HFF-Myc (cell line): Measurements from ENCODE around the gene PYURF.

Source experiments
- DNase-seq: peaks from one replicate; pipeline ENCODE4 v3.0.0-alpha.2; 2011; ENCODE audit warnings: low read depth; ENCODE audit errors: extremely low read depth
- H3K4me3 ChIP-seq: replicated peaks from 2 replicates; pipeline ENCODE4 v1.5.1; 2011; ENCODE audit warnings: low read depth, mild to moderate bottlenecking, control low read depth, low read length
- TF ChIP-seq, protein P1 (sequence below): IDR thresholded peaks from 2 replicates; pipeline ENCODE4 v1.5.1; 2012; ENCODE audit warnings: mild to moderate bottlenecking, low read depth, low read length, control low read depth; ENCODE audit errors: missing control alignments

PYURF gene

GRCh38 chr4:88526221-88526815 lies 2.7 kb upstream of the PYURF start:
- H3K4me3 ChIP-seq: no peak overlapping the region
- DNase-seq: no peak
- TF ChIP-seq, protein P1, sequence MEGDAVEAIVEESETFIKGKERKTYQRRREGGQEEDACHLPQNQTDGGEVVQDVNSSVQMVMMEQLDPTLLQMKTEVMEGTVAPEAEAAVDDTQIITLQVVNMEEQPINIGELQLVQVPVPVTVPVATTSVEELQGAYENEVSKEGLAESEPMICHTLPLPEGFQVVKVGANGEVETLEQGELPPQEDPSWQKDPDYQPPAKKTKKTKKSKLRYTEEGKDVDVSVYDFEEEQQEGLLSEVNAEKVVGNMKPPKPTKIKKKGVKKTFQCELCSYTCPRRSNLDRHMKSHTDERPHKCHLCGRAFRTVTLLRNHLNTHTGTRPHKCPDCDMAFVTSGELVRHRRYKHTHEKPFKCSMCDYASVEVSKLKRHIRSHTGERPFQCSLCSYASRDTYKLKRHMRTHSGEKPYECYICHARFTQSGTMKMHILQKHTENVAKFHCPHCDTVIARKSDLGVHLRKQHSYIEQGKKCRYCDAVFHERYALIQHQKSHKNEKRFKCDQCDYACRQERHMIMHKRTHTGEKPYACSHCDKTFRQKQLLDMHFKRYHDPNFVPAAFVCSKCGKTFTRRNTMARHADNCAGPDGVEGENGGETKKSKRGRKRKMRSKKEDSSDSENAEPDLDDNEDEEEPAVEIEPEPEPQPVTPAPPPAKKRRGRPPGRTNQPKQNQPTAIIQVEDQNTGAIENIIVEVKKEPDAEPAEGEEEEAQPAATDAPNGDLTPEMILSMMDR: no peak

- no peak for DNase-seq
- TF ChIP-seq, protein P1: no peak
- peak overlapping the region; percentile 83 for H3K4me3 ChIP-seq
Observed at GRCh38 chr4:88524171-88524570, 595 bp upstream of the PYURF start.

DNA sequence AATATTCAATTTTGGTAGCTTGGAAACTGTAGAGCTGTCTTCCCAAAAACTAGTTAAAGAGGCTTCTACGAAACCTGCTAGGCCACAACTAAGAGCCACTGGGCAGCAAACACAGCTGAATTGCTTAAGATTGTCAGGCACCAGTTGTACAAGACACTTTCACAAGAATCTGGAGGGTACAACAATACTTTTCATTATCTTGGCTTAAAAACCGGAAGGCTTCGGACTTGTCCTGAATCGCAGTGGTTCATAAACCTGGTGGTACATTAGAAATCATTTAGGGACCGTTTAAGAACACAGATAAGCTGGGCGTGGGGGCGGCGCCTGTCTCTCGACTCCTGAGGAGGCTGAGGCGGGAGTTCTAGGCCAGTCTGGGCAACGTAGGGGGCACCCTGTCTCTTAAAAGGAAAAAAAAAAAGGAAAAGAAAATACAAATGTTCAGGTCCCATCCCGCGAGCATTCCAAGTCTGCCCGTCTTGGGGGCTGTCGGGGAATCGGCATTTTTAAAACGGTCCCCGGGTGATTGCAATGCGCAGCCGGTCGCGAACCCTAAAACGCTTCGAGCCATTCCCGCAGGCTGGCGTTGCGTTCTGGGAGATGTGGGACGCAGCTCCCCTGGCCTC lies 763 bp downstream of the PYURF start:
- no peak for DNase-seq
- TF ChIP-seq, protein P1: no peak
- peak overlapping the region; percentile 83 for H3K4me3 ChIP-seq

GRCh38 chr4:88518911-88519310 lies 4.7 kb downstream of the PYURF start:
- no peak overlapping the region for H3K4me3 ChIP-seq
- TF ChIP-seq, protein P1: no peak
- DNase-seq: no peak

DNA sequence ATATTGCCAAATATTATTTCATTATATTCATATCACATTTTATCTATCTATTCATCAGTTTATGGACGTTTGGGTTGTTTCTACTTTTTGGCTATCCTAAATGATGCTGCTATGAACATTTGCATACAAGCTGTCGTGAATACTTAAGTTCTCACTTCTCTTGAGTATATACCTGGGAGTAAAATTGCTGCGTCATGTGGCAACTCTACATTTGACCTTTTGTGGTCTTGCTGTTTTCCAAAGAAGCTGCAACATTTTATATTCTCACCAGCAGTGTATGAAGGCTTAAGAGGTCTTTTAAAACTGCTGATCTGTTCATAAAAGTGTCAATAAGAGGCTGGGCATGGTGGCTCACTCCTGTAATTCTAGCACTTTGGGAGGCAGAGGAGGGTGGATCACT lies 5.8 kb downstream of the PYURF start:
- H3K4me3 ChIP-seq: no peak overlapping the region
- no peak for DNase-seq
- TF ChIP-seq, protein P1: no peak

GRCh38 chr4:88516746-88517145 lies 6.8 kb downstream of the PYURF start:
- no peak for DNase-seq
- TF ChIP-seq, protein P1: no peak
- H3K4me3 ChIP-seq: no peak overlapping the region
